Common myeloid progenitor, CD34-positive (primary cell): ENCODE data around the gene UBP1.
"Not testable (repeated sequence)": the region's sequence is repeated elsewhere in the genome, so short reads cannot be mapped to it uniquely, and the experiment has no call there.

Experiments
- CTCF ChIA-PET: fragments of 350-600 bp; sonication (Branson Sonifier 250); formaldehyde crosslinking; loops from one replicate; lab custom pipeline; 2021; ENCODE audit warnings: antibody characterized with exemption; lab: Charles Lee
- POLR2A ChIA-PET: fragments of 350-600 bp; sonication (Branson Sonifier 250); formaldehyde crosslinking; loops from one replicate; lab custom pipeline; 2021; ENCODE audit warnings: antibody characterized with exemption; lab: Charles Lee
- DNase-seq, 3 donors: peaks; one replicate each; pipeline versions ENCODE4 v3.0.0 to v3.0.0-alpha.2; 2013
- H3K27ac ChIP-seq, 2 experiments: 1 replicate in 1 of 2; 2 replicates in 1 of 2; pipeline ENCODE4 v1.7.0; 2013; ENCODE audit warnings: inconsistent platforms in 2 of 2, low read length in 2 of 2, mild to moderate bottlenecking in 2 of 2, low read depth in 1 of 2, moderate library complexity in 1 of 2; ENCODE audit not compliant: severe bottlenecking in 2 of 2, insufficient read depth in 1 of 2, poor library complexity in 1 of 2
- H3K27me3 ChIP-seq, 5 experiments: replicated peaks in 2 of 5; 1 replicate in 3 of 5; 2 replicates in 2 of 5; pipeline versions ENCODE4 v1.6.1 to v1.7.0; 2013; ENCODE audit warnings: low read length in 4 of 5, mild to moderate bottlenecking in 2 of 5, moderate library complexity in 2 of 5, inconsistent platforms in 1 of 5; ENCODE audit not compliant: insufficient read depth in 5 of 5, control insufficient read depth in 4 of 5
- H3K36me3 ChIP-seq, 4 experiments: 1 replicate in 2 of 4; 2 replicates in 2 of 4; pipeline versions ENCODE4 v1.6.1 to v1.7.0; 2013; ENCODE audit warnings: low read length in 3 of 4, control low read depth in 1 of 4, mild to moderate bottlenecking in 1 of 4; ENCODE audit not compliant: control insufficient read depth in 4 of 4, insufficient read depth in 4 of 4
- H3K4me1 ChIP-seq, 4 experiments: 1 replicate in 3 of 4; 2 replicates in 1 of 4; pipeline versions ENCODE4 v1.6.1 to v1.7.1; 2013; ENCODE audit warnings: low read length in 3 of 4, mild to moderate bottlenecking in 3 of 4, control low read depth in 1 of 4, inconsistent platforms in 1 of 4, moderate library complexity in 1 of 4; ENCODE audit not compliant: control insufficient read depth in 4 of 4, insufficient read depth in 4 of 4; ENCODE audit errors: control extremely low read depth in 1 of 4
- H3K4me3 ChIP-seq, 7 experiments: 1 replicate in 4 of 7; 2 replicates in 3 of 7; pipeline versions ENCODE4 v1.5.1 to v1.7.0; 2013; ENCODE audit warnings: mild to moderate bottlenecking in 7 of 7, low read length in 6 of 7, moderate library complexity in 6 of 7, inconsistent platforms in 2 of 7, low read depth in 2 of 7, control low read depth in 1 of 7; ENCODE audit not compliant: insufficient read depth in 4 of 7, control insufficient read depth in 1 of 7; ENCODE audit errors: extremely low read depth in 1 of 7
- H3K9me3 ChIP-seq, 5 experiments: 1 replicate in 4 of 5; 2 replicates in 1 of 5; pipeline versions ENCODE4 v1.6.1 to v1.7.1; 2013; ENCODE audit warnings: low read length in 4 of 5, mild to moderate bottlenecking in 2 of 5, inconsistent platforms in 1 of 5, low read depth in 1 of 5, moderate library complexity in 1 of 5; ENCODE audit not compliant: control insufficient read depth in 4 of 5, insufficient read depth in 2 of 5; ENCODE audit errors: control extremely low read depth in 1 of 5
- WGBS: methylation state at CpG from one replicate; pipeline ENCODE4 v1.1.5; 2013; ENCODE audit not compliant: insufficient coverage; 5-methylcytosine and 5-hydroxymethylcytosine counted together

UBP1 gene

GRCh38 chr3:33447958-33448357 lies 7.8 kb upstream of the UBP1 start:
- Histone ChIP-seq H3K4me3 (no peak overlapping the region), H3K9me3 (no peaks in the 10 kb centered on the region), H3K27me3 (no peaks in the 10 kb centered on the region), H3K36me3 (no peaks in the 10 kb centered on the region), H3K27ac (no peak overlapping the region), H3K4me1 (peaks cover 0 to 4% (median under 1%) of the 10 kb centered on the region in 4 experiments)
- 90% methylated on average over 15 of the region's 15 CpGs for WGBS
- ChIA-PET POLR2A (no interaction called here), CTCF (no interaction called here)
- DNase-seq, result no peak

GRCh38 chr3:33447256-33447625 lies 7.0 kb upstream of the UBP1 start:
- CTCF ChIA-PET, POLR2A ChIA-PET, H3K4me1 ChIP-seq, H3K27me3 ChIP-seq, H3K27ac ChIP-seq, H3K9me3 ChIP-seq, DNase-seq, H3K36me3 ChIP-seq: not testable (repeated sequence)
- H3K4me3 ChIP-seq, result peak overlapping the region in 1 of 7 experiments; percentile 36
- 100% methylated on average over 6 of the region's 7 CpGs for WGBS

GRCh38 chr3:33442190-33442589 lies 2.0 kb upstream of the UBP1 start:
- no peaks in the 10 kb centered on the region for H3K36me3 ChIP-seq
- H3K9me3 ChIP-seq, result no peaks in the 10 kb centered on the region
- no peak for DNase-seq
- H3K27me3 ChIP-seq, result no peaks in the 10 kb centered on the region
- 73% methylated on average over 3 of the region's 4 CpGs for WGBS
- H3K4me1 ChIP-seq, result peaks cover 23 to 34% (median 29%) of the 10 kb centered on the region in 4 experiments
- POLR2A ChIA-PET, result no interaction called here
- H3K4me3 ChIP-seq, result no peak overlapping the region
- peak overlapping the region in 1 of 2 experiments; percentile 97 for H3K27ac ChIP-seq
- CTCF ChIA-PET, result interaction anchor here (1.4 to 2.0 kb wide), 2 partner anchors 12 to 14 kb away, joined by 4 read pairs; no protein-coding TSS in a partner anchor

GRCh38 chr3:33441225-33441976 lies 1.2 kb upstream of the UBP1 start:
- Histone ChIP-seq H3K36me3 (no peaks in the 10 kb centered on the region), H3K27me3 (no peaks in the 10 kb centered on the region), H3K27ac (peak overlapping the region; percentile 86 to 97), H3K4me3 (peak overlapping the region; percentile 85 to 97 (median 94)), H3K4me1 (peaks cover 23 to 37% (median 29%) of the 10 kb centered on the region in 4 experiments), H3K9me3 (no peaks in the 10 kb centered on the region)
- DNase-seq, result no peak
- POLR2A ChIA-PET, result no interaction called here
- CTCF ChIA-PET, result interaction anchor here (0.6 to 2.0 kb wide), 4 partner anchors 11 to 507 kb away, joined by 3 to 4 read pairs (median 4); no protein-coding TSS in a partner anchor
- WGBS, result 10% methylated on average over 16 of the region's 26 CpGs

- 0% methylated on average over 81 of the region's 93 CpGs for WGBS
- Histone ChIP-seq H3K27me3 (no peaks in the 10 kb centered on the region), H3K27ac (peak overlapping the region; percentile 15 to 97), H3K9me3 (no peaks in the 10 kb centered on the region), H3K36me3 (no peaks in the 10 kb centered on the region), H3K4me3 (peak overlapping the region; percentile 85 to 97 (median 94)), H3K4me1 (peaks cover 23 to 41% (median 29%) of the 10 kb centered on the region in 4 experiments)
- DNase-seq, result peak; percentile 32 to 68 (median 55)
- ChIA-PET POLR2A (interaction anchor here (0.6 to 2.0 kb wide), 2 partner anchors 12 to 81 kb away, joined by 3 to 8 read pairs; no protein-coding TSS in a partner anchor), CTCF (interaction anchor here (1.3 to 2.0 kb wide), 4 partner anchors 11 to 67 kb away, joined by 3 to 10 read pairs (median 3); no protein-coding TSS in a partner anchor)
Observed at GRCh38 chr3:33439546-33440327, 468 bp downstream of the UBP1 start.

GRCh38 chr3:33438881-33439545 lies 1.2 kb downstream of the UBP1 start:
- Histone ChIP-seq H3K4me3 (peak overlapping the region; percentile 85 to 97 (median 94)), H3K27ac (peak overlapping the region; percentile 15 to 79), H3K9me3 (no peaks in the 10 kb centered on the region), H3K27me3 (no peaks in the 10 kb centered on the region), H3K36me3 (no peaks in the 10 kb centered on the region), H3K4me1 (peaks cover 23 to 41% (median 29%) of the 10 kb centered on the region in 4 experiments)
- DNase-seq, result peak in 2 of 3 donors; percentile 31 to 35
- 0% methylated on average over 9 of the region's 12 CpGs for WGBS
- ChIA-PET CTCF (interaction anchor here (0.6 to 2.0 kb wide), 6 partner anchors 10 to 600 kb away, joined by 3 to 10 read pairs (median 3); no protein-coding TSS in a partner anchor), POLR2A (interaction anchor here (0.6 to 2.0 kb wide), 3 partner anchors 12 to 81 kb away, joined by 3 to 8 read pairs (median 3); no protein-coding TSS in a partner anchor)
